Suprapubic skin (tissue), 4 donors: ENCODE measurements around the gene UBTD2. TPM values are rescaled to one million over a fixed set of nuclear protein-coding genes. Genes with fewer than 3 reads are reported as not detected.

Source experiments
- DNase-seq, 2 donors: peaks; one replicate each; pipeline ENCODE4 v3.0.0-alpha.2; 2019; ENCODE audit warnings: low spot score in 2 of 2
- H3K27ac ChIP-seq: fragments of 200-600 bp; sonication (generic); one replicate; pipeline ENCODE4 v1.5.1; 2019
- H3K27me3 ChIP-seq: fragments of 200-600 bp; sonication (generic); one replicate; pipeline ENCODE4 v1.5.1; 2019
- H3K36me3 ChIP-seq: fragments of 200-600 bp; sonication (generic); one replicate; pipeline ENCODE4 v1.5.1; 2019
- H3K4me1 ChIP-seq: fragments of 200-600 bp; sonication (generic); one replicate; pipeline ENCODE4 v1.5.1; 2019
- H3K4me3 ChIP-seq: fragments of 200-600 bp; sonication (generic); one replicate; pipeline ENCODE4 v1.5.1; 2019; ENCODE audit warnings: mild to moderate bottlenecking
- H3K9me3 ChIP-seq: fragments of 200-600 bp; sonication (generic); one replicate; pipeline ENCODE4 v1.5.1; 2019
- EP300 ChIP-seq: sonication (generic); formaldehyde crosslinking; IDR thresholded peaks from one replicate; pipeline ENCODE4 v1.6.1; 2017; ENCODE audit warnings: antibody characterized with exemption
- POLR2A ChIP-seq, 2 donors: fragments of 450-650 bp; IDR thresholded peaks; one replicate each; pipeline ENCODE4 v1.6.1; 2017; ENCODE audit warnings: antibody characterized with exemption in 2 of 2, mild to moderate bottlenecking in 2 of 2, moderate library complexity in 2 of 2
- POLR2AphosphoS5 ChIP-seq, 3 donors: sonication (generic); formaldehyde crosslinking; IDR thresholded peaks; one replicate each; pipeline ENCODE4 v1.6.1; 2017; ENCODE audit warnings: antibody characterized with exemption in 3 of 3
- WGBS: methylation state at CpG from one replicate; pipeline ENCODE4 v1.1.5; 2018; 5-methylcytosine and 5-hydroxymethylcytosine counted together
- total RNA-seq, 4 donors: library from RNA; depleted of rRNA; stranded (reverse); fragments of >200 nt; gene quantifications; one replicate each; pipeline ENCODE4 v1.1.0, GENCODE V29; 2016
- TF ChIP-seq, protein P1 (sequence below), 2 donors: fragments of 200-600 bp in 1 of 2; fragments of 450-650 bp in 1 of 2; sonication (generic) in 1 of 2; IDR thresholded peaks; one replicate each; pipeline ENCODE4 v1.5.1; 2016 to 2019; ENCODE audit warnings: antibody characterized with exemption in 2 of 2, mild to moderate bottlenecking in 1 of 2, moderate library complexity in 1 of 2

The UBTD2 gene
- total RNA-seq, 4 donors from 2014 or later: 7.0 to 14.6 (median 12.8) TPM

DNA sequence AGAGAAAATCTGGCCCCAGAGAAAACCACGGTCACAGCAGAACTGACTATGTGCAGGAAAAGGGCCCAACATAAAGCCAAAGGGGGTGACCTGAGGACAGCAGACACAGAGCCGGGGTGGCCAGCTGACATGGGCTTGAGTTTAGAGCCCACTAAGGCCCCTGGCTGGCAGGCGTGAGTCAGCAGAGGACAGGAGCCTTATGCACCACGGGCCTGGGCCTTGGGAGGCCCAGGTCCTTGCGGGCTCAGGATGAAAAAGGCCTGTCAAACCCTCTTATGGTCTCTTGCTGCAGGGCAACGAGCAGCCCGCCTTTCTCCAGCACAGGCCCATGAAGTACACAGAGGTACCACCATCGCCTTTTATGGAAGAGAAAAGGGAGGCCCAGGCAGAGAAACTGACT, 115.3 kb downstream of the UBTD2 start:
- no peaks in the 10 kb centered on the region for H3K36me3 ChIP-seq
- TF ChIP-seq POLR2AphosphoS5 (IDR thresholded peaks at IDR 0.05): no peak
- no peak for TF ChIP-seq POLR2A (IDR thresholded peaks at IDR 0.05)
- TF ChIP-seq, protein P1, sequence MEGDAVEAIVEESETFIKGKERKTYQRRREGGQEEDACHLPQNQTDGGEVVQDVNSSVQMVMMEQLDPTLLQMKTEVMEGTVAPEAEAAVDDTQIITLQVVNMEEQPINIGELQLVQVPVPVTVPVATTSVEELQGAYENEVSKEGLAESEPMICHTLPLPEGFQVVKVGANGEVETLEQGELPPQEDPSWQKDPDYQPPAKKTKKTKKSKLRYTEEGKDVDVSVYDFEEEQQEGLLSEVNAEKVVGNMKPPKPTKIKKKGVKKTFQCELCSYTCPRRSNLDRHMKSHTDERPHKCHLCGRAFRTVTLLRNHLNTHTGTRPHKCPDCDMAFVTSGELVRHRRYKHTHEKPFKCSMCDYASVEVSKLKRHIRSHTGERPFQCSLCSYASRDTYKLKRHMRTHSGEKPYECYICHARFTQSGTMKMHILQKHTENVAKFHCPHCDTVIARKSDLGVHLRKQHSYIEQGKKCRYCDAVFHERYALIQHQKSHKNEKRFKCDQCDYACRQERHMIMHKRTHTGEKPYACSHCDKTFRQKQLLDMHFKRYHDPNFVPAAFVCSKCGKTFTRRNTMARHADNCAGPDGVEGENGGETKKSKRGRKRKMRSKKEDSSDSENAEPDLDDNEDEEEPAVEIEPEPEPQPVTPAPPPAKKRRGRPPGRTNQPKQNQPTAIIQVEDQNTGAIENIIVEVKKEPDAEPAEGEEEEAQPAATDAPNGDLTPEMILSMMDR (IDR thresholded peaks at IDR 0.05): no peak
- TF ChIP-seq EP300: no peak
- WGBS: 81% methylated on average over 7 of the region's 8 CpGs
- peaks cover 41% of the 10 kb centered on the region for H3K4me1 ChIP-seq
- DNase-seq: no peak
- H3K27ac ChIP-seq: no peak overlapping the region
- no peak overlapping the region for H3K4me3 ChIP-seq
- H3K9me3 ChIP-seq: no peaks in the 10 kb centered on the region
- no peaks in the 10 kb centered on the region for H3K27me3 ChIP-seq

DNA sequence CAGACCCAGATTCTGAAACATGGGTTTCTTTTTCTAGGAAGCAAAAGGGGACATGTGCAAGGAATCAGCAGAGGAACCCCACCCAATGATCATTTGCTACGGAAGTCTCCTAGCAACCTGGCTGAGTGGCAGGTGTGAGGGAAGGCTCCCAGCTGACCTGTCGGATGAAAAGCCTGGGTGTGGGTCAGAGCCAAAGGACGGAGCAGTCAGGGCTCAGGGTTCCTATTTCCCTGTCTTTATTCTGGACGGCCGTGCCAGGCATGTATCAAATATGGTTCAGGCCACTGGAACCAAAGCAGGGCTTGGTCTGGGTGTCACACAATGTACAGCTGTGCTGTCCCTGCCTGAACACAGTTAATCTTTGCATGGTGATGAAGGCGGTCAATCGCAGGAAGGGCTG, 115.7 kb downstream of the UBTD2 start:
- no peaks in the 10 kb centered on the region for H3K36me3 ChIP-seq
- peaks cover 41% of the 10 kb centered on the region for H3K4me1 ChIP-seq
- no peak overlapping the region for H3K4me3 ChIP-seq
- 89% methylated on average over 7 of the region's 7 CpGs for WGBS
- no peak for DNase-seq
- TF ChIP-seq EP300: no peak
- no peaks in the 10 kb centered on the region for H3K27me3 ChIP-seq
- no peaks in the 10 kb centered on the region for H3K9me3 ChIP-seq
- H3K27ac ChIP-seq: no peak overlapping the region

DNA sequence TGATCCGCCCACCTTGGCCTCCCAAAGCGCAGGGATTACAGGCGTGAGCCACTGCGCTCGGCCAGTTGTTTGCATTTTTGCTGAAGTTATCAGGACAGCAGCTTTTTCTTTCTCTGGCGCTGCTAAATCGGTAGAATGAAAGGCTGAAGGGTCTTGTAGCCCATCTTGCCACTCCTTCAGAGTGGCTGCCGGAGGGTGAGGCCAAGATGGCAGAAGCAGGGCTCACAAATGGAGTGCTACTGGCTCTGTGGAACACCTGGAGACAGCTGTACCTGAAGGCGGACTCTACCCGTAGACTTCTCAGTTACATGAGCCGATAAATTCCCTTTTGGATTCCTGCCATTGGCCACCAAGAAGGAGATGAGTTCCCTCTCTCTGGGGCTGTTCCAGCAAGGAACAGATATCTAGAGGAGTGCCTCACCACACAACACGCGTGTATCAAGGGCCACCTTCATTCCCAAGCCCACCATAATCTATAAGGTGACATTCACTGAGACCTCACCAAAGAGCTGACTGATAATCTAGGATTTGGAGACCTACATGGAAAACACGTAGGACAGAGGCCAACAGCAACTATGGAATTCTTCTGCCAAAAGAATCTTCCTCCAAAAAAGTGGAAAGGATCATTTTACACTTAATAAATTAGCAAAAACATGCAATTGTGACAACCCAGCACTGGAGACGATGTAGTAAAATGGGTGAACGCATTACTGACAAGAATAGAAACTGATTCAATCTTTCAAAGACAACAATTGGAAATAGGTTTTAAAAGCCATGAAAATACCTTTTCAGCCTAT, 117.3 kb downstream of the UBTD2 start:
- H3K4me1 ChIP-seq: peaks cover 44% of the 10 kb centered on the region
- no peak overlapping the region for H3K27ac ChIP-seq

DNA sequence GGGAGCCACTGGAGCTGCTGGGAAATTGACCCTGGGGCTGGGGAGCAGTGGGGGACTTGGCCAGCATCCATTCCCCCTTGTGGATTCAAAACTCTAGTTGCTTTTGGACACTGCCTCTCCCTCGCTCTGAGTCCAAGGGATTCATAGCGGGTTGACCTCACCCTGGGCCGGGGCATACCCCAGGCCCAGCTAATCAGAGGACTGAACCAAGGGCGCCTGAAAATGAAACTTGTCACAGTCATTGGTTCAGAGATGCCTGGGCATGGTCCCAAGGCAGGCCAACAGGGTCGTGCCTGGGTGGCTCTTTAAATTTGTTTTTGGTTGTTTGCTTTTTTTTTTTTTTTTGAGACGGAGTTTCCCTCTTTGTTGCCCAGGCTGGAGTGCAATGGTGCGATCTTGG, 118.1 kb downstream of the UBTD2 start:
- no peaks in the 10 kb centered on the region for H3K9me3 ChIP-seq
- peaks cover 38% of the 10 kb centered on the region for H3K4me1 ChIP-seq
- no peaks in the 10 kb centered on the region for H3K27me3 ChIP-seq
- no peak for DNase-seq
- H3K27ac ChIP-seq: no peak overlapping the region
- 96% methylated on average over 7 of the region's 7 CpGs for WGBS
- TF ChIP-seq, protein P1 (IDR thresholded peaks at IDR 0.05): no peak
- TF ChIP-seq POLR2AphosphoS5 (IDR thresholded peaks at IDR 0.05): no peak
- TF ChIP-seq EP300: no peak
- no peak for TF ChIP-seq POLR2A (IDR thresholded peaks at IDR 0.05)
- no peaks in the 10 kb centered on the region for H3K36me3 ChIP-seq
- H3K4me3 ChIP-seq: no peak overlapping the region

More for the DNA sequence above, 117.3 kb downstream of the UBTD2 start:
- Histone ChIP-seq H3K4me3 (no peak overlapping the region), H3K9me3 (no peaks in the 10 kb centered on the region), H3K36me3 (no peaks in the 10 kb centered on the region), H3K27me3 (no peaks in the 10 kb centered on the region)
- TF ChIP-seq EP300: no peak
- no peak for DNase-seq
- WGBS: 84% methylated on average over 16 of the region's 16 CpGs

DNA sequence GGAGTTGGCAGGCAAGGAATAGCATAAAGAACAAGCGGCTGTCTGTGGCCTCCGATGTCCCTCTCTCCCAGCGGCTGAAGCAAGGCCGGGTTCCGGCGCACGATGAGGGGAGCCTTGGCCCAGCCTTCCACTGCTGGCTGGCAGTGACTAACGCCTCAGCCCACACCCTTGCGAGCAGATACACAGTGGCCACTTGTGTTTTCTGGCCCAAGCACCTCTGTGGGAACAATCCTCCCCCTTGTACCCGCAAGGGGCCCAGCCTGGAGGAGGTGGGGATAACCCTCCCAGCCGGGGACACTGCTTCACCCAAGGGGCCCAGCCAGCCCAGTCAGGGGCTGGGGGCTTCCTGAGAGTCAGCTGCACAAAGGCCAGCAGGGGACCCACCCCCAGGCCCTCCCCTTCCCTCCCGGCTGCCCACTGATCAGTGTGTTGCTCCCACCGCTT, 118.8 kb downstream of the UBTD2 start:
- Histone ChIP-seq H3K36me3 (no peaks in the 10 kb centered on the region), H3K27ac (no peak overlapping the region), H3K27me3 (no peaks in the 10 kb centered on the region), H3K9me3 (no peaks in the 10 kb centered on the region), H3K4me1 (peaks cover 35% of the 10 kb centered on the region), H3K4me3 (no peak overlapping the region)
- TF ChIP-seq, protein P1 (IDR thresholded peaks at IDR 0.05): no peak
- no peak for TF ChIP-seq POLR2A (IDR thresholded peaks at IDR 0.05)
- no peak for TF ChIP-seq POLR2AphosphoS5 (IDR thresholded peaks at IDR 0.05)
- no peak for TF ChIP-seq EP300
- DNase-seq: no peak
- 54% methylated on average over 10 of the region's 13 CpGs for WGBS

DNA sequence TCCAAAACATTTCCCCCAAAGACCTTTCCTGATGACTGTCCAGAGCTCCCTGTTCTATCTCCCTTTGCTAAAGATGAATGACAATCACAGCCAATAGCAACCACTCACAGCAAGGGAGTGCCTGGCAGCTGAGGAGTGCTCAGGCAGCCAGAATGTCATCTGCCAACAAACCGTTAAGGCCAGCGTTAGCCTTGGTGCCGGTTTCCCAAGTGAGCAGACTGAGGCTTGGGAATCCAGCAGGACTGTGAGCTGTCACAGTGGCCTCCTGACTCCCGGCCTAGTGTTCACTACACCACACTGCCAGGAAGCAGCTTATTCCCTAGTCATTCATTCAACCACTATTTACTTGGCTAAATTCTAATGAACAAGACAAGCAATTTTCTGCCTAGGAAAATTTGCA, 120.2 kb downstream of the UBTD2 start:
- Histone ChIP-seq H3K4me1 (peaks cover 29% of the 10 kb centered on the region), H3K36me3 (no peaks in the 10 kb centered on the region), H3K27ac (no peak overlapping the region), H3K4me3 (no peak overlapping the region), H3K27me3 (no peaks in the 10 kb centered on the region), H3K9me3 (no peaks in the 10 kb centered on the region)
- TF ChIP-seq POLR2A (IDR thresholded peaks at IDR 0.05): no peak
- no peak for TF ChIP-seq POLR2AphosphoS5 (IDR thresholded peaks at IDR 0.05)
- TF ChIP-seq, protein P1 (IDR thresholded peaks at IDR 0.05): no peak
- TF ChIP-seq EP300: no peak
- no peak for DNase-seq
- WGBS: 35% methylated on average over 4 of the region's 4 CpGs
